ENCODE measurements around the gene FMNL2.

The FMNL2 gene

DNA sequence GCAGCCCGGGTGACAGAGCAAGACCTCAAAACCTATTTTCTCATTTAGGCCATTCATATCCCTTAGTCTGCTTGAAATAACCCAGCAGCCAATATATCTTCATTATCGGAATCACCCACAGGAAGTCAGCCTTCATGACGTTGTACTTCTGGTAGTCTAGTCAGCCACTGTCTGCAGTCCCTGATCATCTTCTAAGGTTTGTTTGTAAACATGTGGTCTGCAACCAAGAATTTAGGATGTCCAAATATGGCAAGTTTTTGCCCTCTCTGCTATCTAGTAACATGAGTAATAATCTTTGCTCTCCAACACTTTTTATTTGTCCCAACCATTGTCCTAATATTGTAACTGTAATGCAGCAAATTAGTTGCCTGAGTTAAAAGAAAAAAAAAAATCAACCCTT is 289.8 kb downstream of the FMNL2 start:
- no peaks in the 10 kb centered on the region for H3K4me1 ChIP-seq (ENCODE audit: control insufficient read depth, insufficient read depth, low read length, poor library complexity, severe bottlenecking)
- DNase-seq = no peak

GRCh38 chr2:152626911-152627339 is 292.0 kb downstream of the FMNL2 start:
- Histone ChIP-seq H3K27me3 (replicated peaks; ENCODE audit: control insufficient read depth, insufficient read depth, low read length, poor library complexity, severe bottlenecking) (no peaks in the 10 kb centered on the region), H3K4me1 (ENCODE audit: control insufficient read depth, insufficient read depth, low read length, poor library complexity, severe bottlenecking) (no peaks in the 10 kb centered on the region), H3K27ac (ENCODE audit: insufficient read depth, low read length, poor library complexity, severe bottlenecking) (no peak overlapping the region), H3K36me3 (ENCODE audit: control insufficient read depth, insufficient read depth, low read length) (no peaks in the 10 kb centered on the region), H3K9me3 (ENCODE audit: control insufficient read depth, low read length) (no peaks in the 10 kb centered on the region), H3K4me3 (ENCODE audit: insufficient read depth, low read depth, low read length, poor library complexity, severe bottlenecking) (no peak overlapping the region)
- DNase-seq = no peak

More for the DNA sequence above, 289.8 kb downstream of the FMNL2 start:
- H3K4me3 ChIP-seq (ENCODE audit: insufficient read depth, low read depth, low read length, poor library complexity, severe bottlenecking) = no peak overlapping the region
- no peaks in the 10 kb centered on the region for H3K9me3 ChIP-seq (ENCODE audit: control insufficient read depth, low read length)
- no peaks in the 10 kb centered on the region for H3K36me3 ChIP-seq (ENCODE audit: control insufficient read depth, insufficient read depth, low read length)
- no peak overlapping the region for H3K27ac ChIP-seq (ENCODE audit: insufficient read depth, low read length, poor library complexity, severe bottlenecking)
- no peaks in the 10 kb centered on the region for H3K27me3 ChIP-seq (replicated peaks; ENCODE audit: control insufficient read depth, insufficient read depth, low read length, poor library complexity, severe bottlenecking)

DNA sequence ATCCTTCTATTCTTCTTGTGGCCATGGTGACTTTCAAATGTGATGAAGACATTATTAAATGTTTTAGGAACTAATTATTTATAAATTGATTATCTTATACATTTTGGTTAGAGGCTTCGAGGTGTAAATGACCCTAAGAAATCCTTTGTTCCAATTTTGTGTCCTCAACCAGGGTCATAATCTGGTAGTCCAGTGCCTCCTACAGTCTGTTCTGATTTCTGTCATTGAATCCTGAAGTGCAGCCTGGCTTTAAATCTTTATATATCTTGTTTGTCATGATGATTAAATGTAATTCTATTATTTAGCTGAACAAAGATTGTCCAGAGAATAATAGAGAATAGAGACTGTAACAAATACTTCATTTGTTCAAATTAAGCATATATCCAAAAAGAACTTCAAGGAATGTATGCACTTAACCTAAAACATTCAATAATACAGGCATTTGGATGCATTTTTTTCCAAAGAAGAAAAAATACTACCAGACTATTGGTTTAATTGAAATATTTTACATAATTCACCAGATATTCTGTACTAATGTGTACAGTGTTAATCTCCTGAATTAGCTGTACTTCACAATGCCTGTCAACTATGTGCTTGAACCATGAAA is 292.5 kb downstream of the FMNL2 start:
- no peak overlapping the region for H3K4me3 ChIP-seq (ENCODE audit: insufficient read depth, low read depth, low read length, poor library complexity, severe bottlenecking)
- no peaks in the 10 kb centered on the region for H3K36me3 ChIP-seq (ENCODE audit: control insufficient read depth, insufficient read depth, low read length)
- no peaks in the 10 kb centered on the region for H3K4me1 ChIP-seq (ENCODE audit: control insufficient read depth, insufficient read depth, low read length, poor library complexity, severe bottlenecking)
- no peaks in the 10 kb centered on the region for H3K9me3 ChIP-seq (ENCODE audit: control insufficient read depth, low read length)
- H3K27me3 ChIP-seq (replicated peaks; ENCODE audit: control insufficient read depth, insufficient read depth, low read length, poor library complexity, severe bottlenecking) = no peaks in the 10 kb centered on the region
- DNase-seq = no peak
- no peak overlapping the region for H3K27ac ChIP-seq (ENCODE audit: insufficient read depth, low read length, poor library complexity, severe bottlenecking)

GRCh38 chr2:152629202-152629601 is 294.2 kb downstream of the FMNL2 start:
- Histone ChIP-seq H3K36me3 (ENCODE audit: control insufficient read depth, insufficient read depth, low read length) (no peaks in the 10 kb centered on the region), H3K9me3 (ENCODE audit: control insufficient read depth, low read length) (no peaks in the 10 kb centered on the region), H3K4me3 (ENCODE audit: insufficient read depth, low read depth, low read length, poor library complexity, severe bottlenecking) (no peak overlapping the region), H3K4me1 (ENCODE audit: control insufficient read depth, insufficient read depth, low read length, poor library complexity, severe bottlenecking) (no peaks in the 10 kb centered on the region), H3K27me3 (replicated peaks; ENCODE audit: control insufficient read depth, insufficient read depth, low read length, poor library complexity, severe bottlenecking) (no peaks in the 10 kb centered on the region), H3K27ac (ENCODE audit: insufficient read depth, low read length, poor library complexity, severe bottlenecking) (no peak overlapping the region)
- DNase-seq = no peak

DNA sequence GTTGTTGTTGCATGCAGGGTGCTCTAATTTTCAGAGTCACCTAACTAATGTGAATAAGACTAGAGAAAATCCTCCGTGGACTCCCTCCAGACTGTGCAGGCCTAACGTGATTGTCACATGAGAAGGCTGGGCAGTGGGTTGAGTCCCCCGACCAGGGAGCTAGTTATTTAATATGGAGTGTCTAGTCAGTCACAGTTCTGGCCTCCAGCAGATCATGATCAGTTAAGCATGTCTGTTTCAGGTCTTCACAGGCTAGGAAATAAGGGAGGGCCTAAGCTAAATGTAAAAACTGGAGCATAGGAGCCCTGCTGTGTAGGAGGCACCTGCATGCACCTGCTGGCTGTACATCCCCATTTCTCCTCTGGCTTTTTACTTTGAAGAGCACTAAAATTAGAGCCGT is 295.5 kb downstream of the FMNL2 start:
- DNase-seq = no peak
- Histone ChIP-seq H3K36me3 (ENCODE audit: control insufficient read depth, insufficient read depth, low read length) (no peaks in the 10 kb centered on the region), H3K27ac (ENCODE audit: insufficient read depth, low read length, poor library complexity, severe bottlenecking) (no peak overlapping the region), H3K9me3 (ENCODE audit: control insufficient read depth, low read length) (no peaks in the 10 kb centered on the region), H3K4me3 (ENCODE audit: insufficient read depth, low read depth, low read length, poor library complexity, severe bottlenecking) (no peak overlapping the region), H3K4me1 (ENCODE audit: control insufficient read depth, insufficient read depth, low read length, poor library complexity, severe bottlenecking) (no peaks in the 10 kb centered on the region), H3K27me3 (replicated peaks; ENCODE audit: control insufficient read depth, insufficient read depth, low read length, poor library complexity, severe bottlenecking) (no peaks in the 10 kb centered on the region)

GRCh38 chr2:152632736-152633135 is 297.8 kb downstream of the FMNL2 start:
- no peaks in the 10 kb centered on the region for H3K4me1 ChIP-seq (ENCODE audit: control insufficient read depth, insufficient read depth, low read length, poor library complexity, severe bottlenecking)
- H3K9me3 ChIP-seq (ENCODE audit: control insufficient read depth, low read length) = no peaks in the 10 kb centered on the region
- H3K27ac ChIP-seq (ENCODE audit: insufficient read depth, low read length, poor library complexity, severe bottlenecking) = no peak overlapping the region
- H3K4me3 ChIP-seq (ENCODE audit: insufficient read depth, low read depth, low read length, poor library complexity, severe bottlenecking) = no peak overlapping the region
- no peak for DNase-seq
- H3K27me3 ChIP-seq (replicated peaks; ENCODE audit: control insufficient read depth, insufficient read depth, low read length, poor library complexity, severe bottlenecking) = no peaks in the 10 kb centered on the region
- no peaks in the 10 kb centered on the region for H3K36me3 ChIP-seq (ENCODE audit: control insufficient read depth, insufficient read depth, low read length)

- no peaks in the 10 kb centered on the region for H3K9me3 ChIP-seq (ENCODE audit: control insufficient read depth, low read length)
- no peaks in the 10 kb centered on the region for H3K27me3 ChIP-seq (replicated peaks; ENCODE audit: control insufficient read depth, insufficient read depth, low read length, poor library complexity, severe bottlenecking)
- H3K36me3 ChIP-seq (ENCODE audit: control insufficient read depth, insufficient read depth, low read length) = no peaks in the 10 kb centered on the region
- no peaks in the 10 kb centered on the region for H3K4me1 ChIP-seq (ENCODE audit: control insufficient read depth, insufficient read depth, low read length, poor library complexity, severe bottlenecking)
- no peak overlapping the region for H3K4me3 ChIP-seq (ENCODE audit: insufficient read depth, low read depth, low read length, poor library complexity, severe bottlenecking)
- peak; percentile 19 to 44 (median 30) for DNase-seq
- no peak overlapping the region for H3K27ac ChIP-seq (ENCODE audit: insufficient read depth, low read length, poor library complexity, severe bottlenecking)
Measured at GRCh38 chr2:152635635-152636298, 300.8 kb downstream of the FMNL2 start.

DNA sequence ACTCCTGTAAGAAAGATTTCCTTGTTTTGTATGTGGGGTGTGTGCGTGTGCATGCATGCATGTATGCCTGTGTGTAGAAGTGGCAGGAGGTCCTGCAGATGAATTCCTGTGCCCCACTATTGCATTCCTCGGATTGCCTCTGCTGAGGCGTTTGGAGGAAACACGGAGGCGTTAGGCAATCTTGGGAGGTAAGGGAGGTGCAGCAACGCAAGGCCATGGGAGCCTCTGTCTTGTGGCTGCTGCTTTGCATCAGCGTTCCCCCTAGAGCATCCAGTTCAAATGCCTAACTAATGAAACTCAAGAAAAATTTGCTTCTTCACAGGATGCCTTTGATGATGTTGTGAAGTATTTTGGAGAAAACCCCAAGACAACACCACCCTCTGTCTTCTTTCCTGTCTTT is 302.3 kb downstream of the FMNL2 start:
- Histone ChIP-seq H3K4me3 (ENCODE audit: insufficient read depth, low read depth, low read length, poor library complexity, severe bottlenecking) (no peak overlapping the region), H3K9me3 (ENCODE audit: control insufficient read depth, low read length) (no peaks in the 10 kb centered on the region), H3K27ac (ENCODE audit: insufficient read depth, low read length, poor library complexity, severe bottlenecking) (no peak overlapping the region), H3K27me3 (replicated peaks; ENCODE audit: control insufficient read depth, insufficient read depth, low read length, poor library complexity, severe bottlenecking) (no peaks in the 10 kb centered on the region), H3K4me1 (ENCODE audit: control insufficient read depth, insufficient read depth, low read length, poor library complexity, severe bottlenecking) (no peaks in the 10 kb centered on the region), H3K36me3 (ENCODE audit: control insufficient read depth, insufficient read depth, low read length) (no peaks in the 10 kb centered on the region)
- no peak for DNase-seq

GRCh38 chr2:152638056-152638455 is 303.1 kb downstream of the FMNL2 start:
- Histone ChIP-seq H3K27me3 (replicated peaks; ENCODE audit: control insufficient read depth, insufficient read depth, low read length, poor library complexity, severe bottlenecking) (no peaks in the 10 kb centered on the region), H3K4me3 (ENCODE audit: insufficient read depth, low read depth, low read length, poor library complexity, severe bottlenecking) (no peak overlapping the region), H3K4me1 (ENCODE audit: control insufficient read depth, insufficient read depth, low read length, poor library complexity, severe bottlenecking) (no peaks in the 10 kb centered on the region), H3K36me3 (ENCODE audit: control insufficient read depth, insufficient read depth, low read length) (no peaks in the 10 kb centered on the region), H3K27ac (ENCODE audit: insufficient read depth, low read length, poor library complexity, severe bottlenecking) (no peak overlapping the region), H3K9me3 (ENCODE audit: control insufficient read depth, low read length) (no peaks in the 10 kb centered on the region)
- DNase-seq = no peak

DNA sequence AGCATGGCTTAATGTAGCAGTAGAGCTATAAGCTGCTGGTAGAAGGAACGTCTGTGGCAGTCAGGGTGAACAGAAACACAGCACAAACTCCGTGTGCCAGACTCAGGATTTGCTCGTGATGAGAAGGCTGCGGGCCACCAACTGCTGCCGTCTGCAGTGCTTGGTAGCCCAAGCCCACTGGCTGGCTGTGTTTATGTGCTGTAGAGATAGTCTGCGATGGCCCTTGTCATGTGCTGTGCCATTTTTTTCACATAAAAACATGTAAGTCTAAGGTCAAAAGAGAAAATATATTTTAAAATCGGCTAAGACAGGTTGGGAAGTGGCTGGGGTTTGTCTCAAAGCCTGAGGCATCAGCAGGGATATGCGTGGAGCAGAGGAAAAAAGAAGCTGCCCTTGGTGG is 303.6 kb downstream of the FMNL2 start:
- no peaks in the 10 kb centered on the region for H3K36me3 ChIP-seq (ENCODE audit: control insufficient read depth, insufficient read depth, low read length)
- H3K27me3 ChIP-seq (replicated peaks; ENCODE audit: control insufficient read depth, insufficient read depth, low read length, poor library complexity, severe bottlenecking) = no peaks in the 10 kb centered on the region
- H3K4me1 ChIP-seq (ENCODE audit: control insufficient read depth, insufficient read depth, low read length, poor library complexity, severe bottlenecking) = no peaks in the 10 kb centered on the region
- no peaks in the 10 kb centered on the region for H3K9me3 ChIP-seq (ENCODE audit: control insufficient read depth, low read length)
- no peak overlapping the region for H3K4me3 ChIP-seq (ENCODE audit: insufficient read depth, low read depth, low read length, poor library complexity, severe bottlenecking)
- H3K27ac ChIP-seq (ENCODE audit: insufficient read depth, low read length, poor library complexity, severe bottlenecking) = no peak overlapping the region
- no peak for DNase-seq

All from effector memory CD4-positive, alpha-beta T cell (primary cell).